ENCODE data around the gene MAPT.

The MAPT gene

GRCh38 chr17:46045639-46046038, 151.3 kb downstream of the MAPT start:
- Histone ChIP-seq H4K20me1 (ENCODE audit: insufficient read depth, low read length) (no peaks in the 10 kb centered on the region), H3K9me3 (replicated peaks; ENCODE audit: insufficient read depth, low read length) (no peaks in the 10 kb centered on the region), H3K36me3 (replicated peaks; ENCODE audit: insufficient read depth, low read length) (0 out of 2 replicates have a peak, but pooled peaks cover 4% of the 10 kb centered on the region), H3K27me3 (replicated peaks; ENCODE audit: insufficient read depth, low read length) (no peaks in the 10 kb centered on the region), H3K4me2 (ENCODE audit: low read depth, low read length) (no peak overlapping the region), H3F3A (ENCODE audit: insufficient read depth, low read length) (no peaks in the 10 kb centered on the region), H3K9ac (ENCODE audit: low read length) (no peak overlapping the region), H3K79me2 (ENCODE audit: low read length) (0 out of 2 replicates have a peak, but pooled peaks cover 6% of the 10 kb centered on the region), H3K9me2 (replicated peaks; ENCODE audit: insufficient read depth, low read length) (no peaks in the 10 kb centered on the region), H3K27ac (ENCODE audit: low read length) (no peak overlapping the region), H2AFZ (ENCODE audit: low read length) (no peak overlapping the region), H3K4me3 (ENCODE audit: low read length) (no peak overlapping the region), H3K4me1 (ENCODE audit: low read length) (no peaks in the 10 kb centered on the region)
- no peak for TF ChIP-seq EZH2phosphoT487 (IDR thresholded peaks at IDR 0.05; ENCODE audit: low read length)
- no peak for TF ChIP-seq EZH2 (optimal IDR thresholded peaks at IDR 0.05; ENCODE audit: low read depth, low read length)
- TF ChIP-seq, protein P1, sequence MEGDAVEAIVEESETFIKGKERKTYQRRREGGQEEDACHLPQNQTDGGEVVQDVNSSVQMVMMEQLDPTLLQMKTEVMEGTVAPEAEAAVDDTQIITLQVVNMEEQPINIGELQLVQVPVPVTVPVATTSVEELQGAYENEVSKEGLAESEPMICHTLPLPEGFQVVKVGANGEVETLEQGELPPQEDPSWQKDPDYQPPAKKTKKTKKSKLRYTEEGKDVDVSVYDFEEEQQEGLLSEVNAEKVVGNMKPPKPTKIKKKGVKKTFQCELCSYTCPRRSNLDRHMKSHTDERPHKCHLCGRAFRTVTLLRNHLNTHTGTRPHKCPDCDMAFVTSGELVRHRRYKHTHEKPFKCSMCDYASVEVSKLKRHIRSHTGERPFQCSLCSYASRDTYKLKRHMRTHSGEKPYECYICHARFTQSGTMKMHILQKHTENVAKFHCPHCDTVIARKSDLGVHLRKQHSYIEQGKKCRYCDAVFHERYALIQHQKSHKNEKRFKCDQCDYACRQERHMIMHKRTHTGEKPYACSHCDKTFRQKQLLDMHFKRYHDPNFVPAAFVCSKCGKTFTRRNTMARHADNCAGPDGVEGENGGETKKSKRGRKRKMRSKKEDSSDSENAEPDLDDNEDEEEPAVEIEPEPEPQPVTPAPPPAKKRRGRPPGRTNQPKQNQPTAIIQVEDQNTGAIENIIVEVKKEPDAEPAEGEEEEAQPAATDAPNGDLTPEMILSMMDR (IDR thresholded peaks at IDR 0.05; ENCODE audit: low read length), result no peak
- no peak for DNase-seq

DNA sequence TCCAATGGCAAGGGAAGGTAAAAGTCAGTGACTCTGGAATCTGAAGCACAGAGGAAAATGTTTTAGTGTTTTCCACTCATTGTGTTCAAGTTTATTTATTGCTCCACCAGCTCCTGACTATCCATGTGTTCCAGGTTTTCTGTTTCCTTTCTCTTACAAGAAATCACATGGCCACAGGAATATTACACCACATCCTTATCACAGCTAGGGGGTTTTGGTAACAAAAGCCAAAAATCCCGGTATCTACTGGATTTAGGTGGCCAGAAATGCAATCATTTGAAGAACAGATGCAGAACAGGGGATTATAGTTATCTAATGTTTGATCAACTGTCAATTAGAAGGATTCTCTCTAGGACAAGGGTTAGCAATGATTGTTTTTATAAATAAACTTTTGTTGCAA, 152.6 kb downstream of the MAPT start:
- Histone ChIP-seq H3K27ac (ENCODE audit: low read length) (no peak overlapping the region), H2AFZ (ENCODE audit: low read length) (no peak overlapping the region), H4K20me1 (ENCODE audit: insufficient read depth, low read length) (no peaks in the 10 kb centered on the region), H3K9me3 (replicated peaks; ENCODE audit: insufficient read depth, low read length) (no peaks in the 10 kb centered on the region), H3F3A (ENCODE audit: insufficient read depth, low read length) (no peaks in the 10 kb centered on the region), H3K27me3 (replicated peaks; ENCODE audit: insufficient read depth, low read length) (no peaks in the 10 kb centered on the region), H3K4me1 (ENCODE audit: low read length) (no peaks in the 10 kb centered on the region), H3K36me3 (replicated peaks; ENCODE audit: insufficient read depth, low read length) (0 out of 2 replicates have a peak, but pooled peaks cover 4% of the 10 kb centered on the region), H3K79me2 (ENCODE audit: low read length) (0 out of 2 replicates have a peak, but pooled peaks cover 6% of the 10 kb centered on the region), H3K4me2 (ENCODE audit: low read depth, low read length) (no peak overlapping the region), H3K9me2 (replicated peaks; ENCODE audit: insufficient read depth, low read length) (no peaks in the 10 kb centered on the region), H3K9ac (ENCODE audit: low read length) (no peak overlapping the region), H3K4me3 (ENCODE audit: low read length) (no peak overlapping the region)
- TF ChIP-seq EZH2 (optimal IDR thresholded peaks at IDR 0.05; ENCODE audit: low read depth, low read length) (no peak), EZH2phosphoT487 (IDR thresholded peaks at IDR 0.05; ENCODE audit: low read length) (no peak)
- TF ChIP-seq, protein P1 (IDR thresholded peaks at IDR 0.05; ENCODE audit: low read length), result no peak
- DNase-seq, result no peak

- TF ChIP-seq, protein P1 (IDR thresholded peaks at IDR 0.05; ENCODE audit: low read length), result no peak
- TF ChIP-seq EZH2phosphoT487 (IDR thresholded peaks at IDR 0.05; ENCODE audit: low read length) (no peak), EZH2 (optimal IDR thresholded peaks at IDR 0.05; ENCODE audit: low read depth, low read length) (no peak)
- Histone ChIP-seq H3K79me2 (ENCODE audit: low read length) (0 out of 2 replicates have a peak, but pooled peaks cover 6% of the 10 kb centered on the region), H2AFZ (ENCODE audit: low read length) (no peak overlapping the region), H3K4me3 (ENCODE audit: low read length) (no peak overlapping the region), H3K9me2 (replicated peaks; ENCODE audit: insufficient read depth, low read length) (no peaks in the 10 kb centered on the region), H4K20me1 (ENCODE audit: insufficient read depth, low read length) (no peaks in the 10 kb centered on the region), H3K4me1 (ENCODE audit: low read length) (no peaks in the 10 kb centered on the region), H3K27me3 (replicated peaks; ENCODE audit: insufficient read depth, low read length) (no peaks in the 10 kb centered on the region), H3K36me3 (replicated peaks; ENCODE audit: insufficient read depth, low read length) (0 out of 2 replicates have a peak, but pooled peaks cover 4% of the 10 kb centered on the region), H3K9me3 (replicated peaks; ENCODE audit: insufficient read depth, low read length) (no peaks in the 10 kb centered on the region), H3K27ac (ENCODE audit: low read length) (no peak overlapping the region), H3K4me2 (ENCODE audit: low read depth, low read length) (no peak overlapping the region), H3K9ac (ENCODE audit: low read length) (no peak overlapping the region), H3F3A (ENCODE audit: insufficient read depth, low read length) (no peaks in the 10 kb centered on the region)
- no peak for DNase-seq
Observed at GRCh38 chr17:46047398-46047797, 153.0 kb downstream of the MAPT start.
